CD4-positive, CD25-positive, alpha-beta regulatory T cell (primary cell): ENCODE data around the gene ILDR1. TPM values are rescaled to one million over a fixed set of nuclear protein-coding genes. Genes with fewer than 3 reads are reported as not detected.
A peak's percentile ranks its signal among the peaks of the same experiment; 100 is the strongest.

Experiments
- ATAC-seq, 2 donors: fragments of 150-1000 bp; cut with Tn5 transposase; one replicate each; pipeline ENCODE4 v1.10.0; 2021; ENCODE audit warnings: low read depth in 2 of 2, moderate number of reproducible peaks in 2 of 2, moderate library complexity in 1 of 2
- DNase-seq, 3 donors: peaks; one replicate each; pipeline versions ENCODE4 v3.0.0 to v3.0.0-alpha.2; 2012 to 2022; ENCODE audit warnings: mixed read lengths in 1 of 3
- H3K27ac ChIP-seq: one replicate; pipeline ENCODE4 v1.7.0; 2013; ENCODE audit warnings: mild to moderate bottlenecking, low read length; ENCODE audit not compliant: insufficient read depth, poor library complexity, severe bottlenecking
- H3K27me3 ChIP-seq: one replicate; pipeline ENCODE4 v1.7.0; 2013; ENCODE audit warnings: low read length; ENCODE audit not compliant: control insufficient read depth, insufficient read depth
- H3K36me3 ChIP-seq: one replicate; pipeline ENCODE4 v1.7.0; 2013; ENCODE audit warnings: mild to moderate bottlenecking, low read length, moderate library complexity; ENCODE audit not compliant: control insufficient read depth, insufficient read depth
- H3K4me1 ChIP-seq: 2 replicates; pipeline ENCODE4 v1.7.0; 2013; ENCODE audit warnings: mild to moderate bottlenecking, low read length; ENCODE audit not compliant: insufficient read depth, control insufficient read depth, poor library complexity, severe bottlenecking
- H3K4me3 ChIP-seq: one replicate; pipeline ENCODE4 v1.7.0; 2013; ENCODE audit warnings: low read depth, mild to moderate bottlenecking, low read length, moderate library complexity
- H3K9me3 ChIP-seq, 2 experiments: 1 replicate in 1 of 2; 2 replicates in 1 of 2; pipeline ENCODE4 v1.7.0; 2013; ENCODE audit warnings: low read length in 2 of 2, mild to moderate bottlenecking in 1 of 2, moderate library complexity in 1 of 2; ENCODE audit not compliant: control insufficient read depth in 2 of 2
- H3K27ac Mint-ChIP-seq, 3 donors: one replicate each; pipeline ENCODE4 v1.8.0; 2020 to 2022; ENCODE audit warnings: mild to moderate bottlenecking in 3 of 3, mixed read lengths in 3 of 3, moderate library complexity in 2 of 3
- H3K27me3 Mint-ChIP-seq: one replicate; pipeline ENCODE4 v1.8.0; 2022; ENCODE audit warnings: mild to moderate bottlenecking, mixed read lengths
- H3K36me3 Mint-ChIP-seq: one replicate; pipeline ENCODE4 v1.8.0; 2020; ENCODE audit warnings: mixed read lengths
- H3K4me1 Mint-ChIP-seq, 4 donors: one replicate each; pipeline ENCODE4 v1.8.0; 2020 to 2022; ENCODE audit warnings: mixed read lengths in 4 of 4, mild to moderate bottlenecking in 1 of 4
- H3K4me3 Mint-ChIP-seq, 4 donors: one replicate each; pipeline ENCODE4 v1.8.0; 2020 to 2022; ENCODE audit warnings: mild to moderate bottlenecking in 4 of 4, mixed read lengths in 4 of 4, moderate library complexity in 3 of 4
- H3K9me3 Mint-ChIP-seq, 7 donors: one replicate each; pipeline ENCODE4 v1.8.0; 2020 to 2022; ENCODE audit warnings: mixed read lengths in 7 of 7, mild to moderate bottlenecking in 3 of 7, moderate library complexity in 2 of 7
- polyA plus RNA-seq, 4 donors: library from polyadenylated mRNA; unstranded; fragments of 300-500 nt; fragmentation: Illumina TruSeq; gene quantifications; one replicate each; pipeline ENCODE4 v1.2.3, GENCODE V29; 2021
- total RNA-seq: library from RNA; stranded (reverse); gene quantifications from one replicate; pipeline ENCODE4 v1.2.3, GENCODE V29; 2022

Gene ILDR1
- total and polyA plus RNA-seq, 5 donors from 2014 or later: 0.21 to 0.39 TPM; not detected in 3

- Histone ChIP-seq H3K9me3 (no peaks in the 10 kb centered on the region), H3K4me3 (no peak overlapping the region), H3K27ac (no peak overlapping the region), H3K4me1 (no peaks in the 10 kb centered on the region), H3K36me3 (no peaks in the 10 kb centered on the region), H3K27me3 (peaks cover 3% of the 10 kb centered on the region)
- Mint-ChIP-seq H3K27me3 (peaks cover 23% of the 10 kb centered on the region), H3K4me1 (peaks cover 0 to 6% (median 2%) of the 10 kb centered on the region in 4 donors), H3K36me3 (no peaks in the 10 kb centered on the region), H3K4me3 (no peak overlapping the region), H3K9me3 (no peaks in the 10 kb centered on the region), H3K27ac (peak overlapping the region in 1 of 3 donors; percentile 15)
- ATAC-seq (no peak), DNase-seq (no peak)
Measured at GRCh38 chr3:121992601-121993560, 29.2 kb downstream of the ILDR1 start.

- H3K9me3 ChIP-seq: peaks cover 0 to 2% of the 10 kb centered on the region in 2 experiments
- no peak for DNase-seq
- no peak for ATAC-seq
- no peaks in the 10 kb centered on the region for H3K4me1 ChIP-seq
- Mint-ChIP-seq H3K4me3 (no peak overlapping the region), H3K27me3 (peaks cover 24% of the 10 kb centered on the region), H3K4me1 (no peaks in the 10 kb centered on the region), H3K9me3 (peaks cover 0 to 5% (median 0%) of the 10 kb centered on the region in 7 donors), H3K36me3 (no peaks in the 10 kb centered on the region), H3K27ac (no peak overlapping the region)
- H3K36me3 ChIP-seq: no peaks in the 10 kb centered on the region
- H3K27me3 ChIP-seq: peaks cover 10% of the 10 kb centered on the region
- H3K27ac ChIP-seq: no peak overlapping the region
- H3K4me3 ChIP-seq: no peak overlapping the region
Measured at GRCh38 chr3:121989943-121990342, 32.1 kb downstream of the ILDR1 start.

GRCh38 chr3:121988146-121988545 lies 33.9 kb downstream of the ILDR1 start:
- H3K9me3 ChIP-seq: peaks cover 4 to 15% of the 10 kb centered on the region in 2 experiments
- peaks cover 19% of the 10 kb centered on the region for H3K27me3 ChIP-seq

GRCh38 chr3:121985846-121986245 lies 36.2 kb downstream of the ILDR1 start:
- no peak for ATAC-seq
- peaks cover 44% of the 10 kb centered on the region for H3K27me3 Mint-ChIP-seq

More at GRCh38 chr3:121988146-121988545, 33.9 kb downstream of the ILDR1 start:
- Histone ChIP-seq H3K36me3 (no peaks in the 10 kb centered on the region), H3K4me3 (no peak overlapping the region), H3K27ac (no peak overlapping the region), H3K4me1 (no peaks in the 10 kb centered on the region)
- Mint-ChIP-seq H3K36me3 (no peaks in the 10 kb centered on the region), H3K9me3 (peaks cover 1 to 22% (median 7%) of the 10 kb centered on the region in 7 donors), H3K27ac (no peak overlapping the region), H3K4me3 (no peak overlapping the region), H3K27me3 (peaks cover 37% of the 10 kb centered on the region), H3K4me1 (no peaks in the 10 kb centered on the region)
- DNase-seq: no peak
- ATAC-seq: no peak

GRCh38 chr3:121981473-121981872 lies 40.6 kb downstream of the ILDR1 start:
- Mint-ChIP-seq H3K9me3 (peaks cover 4 to 29% (median 7%) of the 10 kb centered on the region in 7 donors), H3K27me3 (peaks cover 42% of the 10 kb centered on the region), H3K4me1 (peaks cover 0 to 5% (median under 1%) of the 10 kb centered on the region in 4 donors), H3K4me3 (no peak overlapping the region), H3K36me3 (no peaks in the 10 kb centered on the region), H3K27ac (no peak overlapping the region)
- Histone ChIP-seq H3K27ac (no peak overlapping the region), H3K36me3 (no peaks in the 10 kb centered on the region), H3K4me3 (no peak overlapping the region), H3K27me3 (peaks cover 14% of the 10 kb centered on the region), H3K9me3 (peaks cover 4 to 17% of the 10 kb centered on the region in 2 experiments), H3K4me1 (no peaks in the 10 kb centered on the region)
- no peak for ATAC-seq
- peak in 1 of 3 donors; percentile 9 for DNase-seq

More at GRCh38 chr3:121985846-121986245, 36.2 kb downstream of the ILDR1 start:
- Mint-ChIP-seq H3K4me3 (no peak overlapping the region), H3K9me3 (peaks cover 2 to 23% (median 7%) of the 10 kb centered on the region in 7 donors), H3K4me1 (no peaks in the 10 kb centered on the region), H3K27ac (no peak overlapping the region), H3K36me3 (no peaks in the 10 kb centered on the region)
- peaks cover 4 to 17% of the 10 kb centered on the region in 2 experiments for H3K9me3 ChIP-seq
- DNase-seq: no peak
- no peak overlapping the region for H3K4me3 ChIP-seq
- no peak overlapping the region for H3K27ac ChIP-seq
- peaks cover 19% of the 10 kb centered on the region for H3K27me3 ChIP-seq
- no peaks in the 10 kb centered on the region for H3K4me1 ChIP-seq
- H3K36me3 ChIP-seq: no peaks in the 10 kb centered on the region

- peaks cover 4 to 28% (median 9%) of the 10 kb centered on the region in 7 donors for H3K9me3 Mint-ChIP-seq
- Histone ChIP-seq H3K9me3 (peaks cover 4 to 17% of the 10 kb centered on the region in 2 experiments), H3K27me3 (peaks cover 13% of the 10 kb centered on the region), H3K4me3 (no peak overlapping the region), H3K27ac (no peak overlapping the region), H3K4me1 (no peaks in the 10 kb centered on the region), H3K36me3 (no peaks in the 10 kb centered on the region)
- ATAC-seq (no peak), DNase-seq (no peak)
- H3K27me3 Mint-ChIP-seq: peaks cover 41% of the 10 kb centered on the region
- H3K36me3 Mint-ChIP-seq: no peaks in the 10 kb centered on the region
- H3K4me1 Mint-ChIP-seq: peaks cover 0 to 5% (median under 1%) of the 10 kb centered on the region in 4 donors
- H3K4me3 Mint-ChIP-seq: no peak overlapping the region
- H3K27ac Mint-ChIP-seq: no peak overlapping the region
Measured at GRCh38 chr3:121980450-121980796, 41.6 kb downstream of the ILDR1 start.

- Mint-ChIP-seq H3K4me1 (peaks cover 0 to 5% (median under 1%) of the 10 kb centered on the region in 4 donors), H3K9me3 (peaks cover 4 to 23% (median 9%) of the 10 kb centered on the region in 7 donors)
- ATAC-seq: no peak
Measured at GRCh38 chr3:121979734-121980449, 42.2 kb downstream of the ILDR1 start.

More at GRCh38 chr3:121979734-121980449, 42.2 kb downstream of the ILDR1 start:
- no peaks in the 10 kb centered on the region for H3K36me3 ChIP-seq
- H3K9me3 ChIP-seq: peaks cover 4 to 15% of the 10 kb centered on the region in 2 experiments
- DNase-seq: no peak
- Mint-ChIP-seq H3K27ac (no peak overlapping the region), H3K27me3 (peaks cover 36% of the 10 kb centered on the region), H3K36me3 (no peaks in the 10 kb centered on the region), H3K4me3 (no peak overlapping the region)
- peaks cover 9% of the 10 kb centered on the region for H3K27me3 ChIP-seq
- H3K4me3 ChIP-seq: no peak overlapping the region
- H3K27ac ChIP-seq: no peak overlapping the region
- no peaks in the 10 kb centered on the region for H3K4me1 ChIP-seq
